Fibroblast of mammary gland (primary cell): ENCODE measurements around the gene ANKRD65.
"Not testable (repeated sequence)": the region's sequence is repeated elsewhere in the genome, so short reads cannot be mapped to it uniquely, and the experiment has no call there.

Experiments used
- DNase-seq: peaks from one replicate; pipeline ENCODE4 v3.0.0-alpha.2; 2010; ENCODE audit warnings: low read depth
- H3K4me3 ChIP-seq: 2 replicates; pipeline ENCODE4 v1.5.1; 2011; ENCODE audit warnings: low read depth, mild to moderate bottlenecking, low read length, moderate library complexity; ENCODE audit not compliant: control insufficient read depth
- CTCF ChIP-seq: conservative IDR thresholded peaks from 2 replicates; pipeline ENCODE4 v1.5.1; 2011; ENCODE audit warnings: low read depth, low read length, inconsistent platforms; ENCODE audit not compliant: control insufficient read depth, insufficient read depth

ANKRD65 gene

GRCh38 chr1:1403653-1404052 lies 17.4 kb downstream of the ANKRD65 start:
- H3K4me3 ChIP-seq = no peak overlapping the region
- peak; percentile 20 for DNase-seq
- TF ChIP-seq CTCF = no peak

GRCh38 chr1:1402901-1403392 lies 18.1 kb downstream of the ANKRD65 start:
- H3K4me3 ChIP-seq = not testable (repeated sequence)

GRCh38 chr1:1402072-1402900 lies 18.8 kb downstream of the ANKRD65 start:
- DNase-seq = peak; percentile 90
- TF ChIP-seq CTCF = peak; percentile 90
- no peak overlapping the region for H3K4me3 ChIP-seq

More at GRCh38 chr1:1402901-1403392, 18.1 kb downstream of the ANKRD65 start:
- not testable (repeated sequence) for DNase-seq

GRCh38 chr1:1401457-1402010 lies 19.5 kb downstream of the ANKRD65 start:
- no peak for DNase-seq
- no peak overlapping the region for H3K4me3 ChIP-seq
- no peak for TF ChIP-seq CTCF

- DNase-seq = no peak
- H3K4me3 ChIP-seq = peak overlapping the region; percentile 95
- no peak for TF ChIP-seq CTCF
Observed at GRCh38 chr1:1400576-1401456, 20.3 kb downstream of the ANKRD65 start.

- peak overlapping the region; percentile 95 for H3K4me3 ChIP-seq
- peak; percentile 28 for DNase-seq
- TF ChIP-seq CTCF = no peak
Observed at GRCh38 chr1:1399872-1400575, 21.1 kb downstream of the ANKRD65 start.
